Testis (tissue), 3 donors: ENCODE results near the gene HSD3B2. TPM values are rescaled to one million over a fixed set of nuclear protein-coding genes. Genes with fewer than 3 reads are reported as not detected.

Experiments
- DNase-seq: peaks from one replicate; pipeline ENCODE4 v3.0.0-alpha.2; 2019
- H3K27ac ChIP-seq, 2 donors: fragments of 200-600 bp; sonication (generic); one replicate each; pipeline ENCODE4 v1.5.1; 2019
- H3K27me3 ChIP-seq: fragments of 200-600 bp; sonication (generic); one replicate; pipeline ENCODE4 v1.5.1; 2019
- H3K36me3 ChIP-seq: fragments of 200-600 bp; sonication (generic); one replicate; pipeline ENCODE4 v1.5.1; 2017; ENCODE audit warnings: low read depth; ENCODE audit errors: missing control alignments
- H3K4me1 ChIP-seq: fragments of 200-600 bp; sonication (generic); one replicate; pipeline ENCODE4 v1.5.1; 2019
- H3K4me3 ChIP-seq, 2 donors: fragments of 200-600 bp; sonication (generic); one replicate each; pipeline ENCODE4 v1.5.1; 2017 to 2019
- H3K9me3 ChIP-seq: fragments of 200-600 bp; sonication (generic); one replicate; pipeline ENCODE4 v1.5.1; 2017
- CTCF ChIP-seq, 3 experiments: fragments of 450-650 bp in 2 of 3; fragments of 200-600 bp in 1 of 3; sonication (generic) in 1 of 3; IDR thresholded peaks; one replicate each; pipeline ENCODE4 v1.5.1; 2016 to 2019; ENCODE audit warnings: antibody characterized with exemption in 3 of 3, mild to moderate bottlenecking in 2 of 3, moderate library complexity in 1 of 3
- POLR2A ChIP-seq: fragments of 450-650 bp; IDR thresholded peaks from one replicate; pipeline ENCODE4 v1.6.1; 2017; ENCODE audit warnings: antibody characterized with exemption, mild to moderate bottlenecking, moderate library complexity
- WGBS, 2 donors: methylation state at CpG; one replicate each; pipeline ENCODE4 v1.1.5; 2018; 5-methylcytosine and 5-hydroxymethylcytosine counted together
- intact Hi-C: fragments of 100-400 bp; cut with DNase I; formaldehyde crosslinking; loops from one replicate; pipeline ENCODE4 v1.15.1; 2023; ENCODE audit warnings: low total_unique reads
- polyA plus RNA-seq: library from polyadenylated mRNA; stranded (reverse); fragments of 350-450 nt; fragmentation: Illumina TruSeq; extraction: RNeasy Lipid Tissue Mini Kit (QIAGEN cat#74804); gene quantifications from one replicate; pipeline ENCODE4 v1.2.3, GENCODE V29; 2014; ENCODE audit warnings: low read depth, low replicate concordance; ENCODE audit not compliant: insufficient read depth
- total RNA-seq, 2 donors: library from RNA; depleted of rRNA; stranded (reverse); fragments of >200 nt; gene quantifications; one replicate each; pipeline ENCODE4 v1.2.3, GENCODE V29; 2016

HSD3B2 gene
- total and polyA plus RNA-seq, 3 donors from 2014 or later: 0.19 to 3.1 (median 0.63) TPM

- no peaks in the 10 kb centered on the region for H3K9me3 ChIP-seq
- H3K4me3 ChIP-seq: no peak overlapping the region
- no peak for DNase-seq
- no peak overlapping the region for H3K27ac ChIP-seq
- 79 to 94% methylated on average over 5 of the region's 5 CpGs for WGBS, 2 donors
- no peaks in the 10 kb centered on the region for H3K27me3 ChIP-seq
- TF ChIP-seq CTCF (IDR thresholded peaks at IDR 0.05): no peak
- no peak for TF ChIP-seq POLR2A
- no peaks in the 10 kb centered on the region for H3K36me3 ChIP-seq
- H3K4me1 ChIP-seq: no peaks in the 10 kb centered on the region
- intact Hi-C loops: no loop called here
Measured at GRCh38 chr1:119471566-119471965, 56.6 kb downstream of the HSD3B2 start.

- Histone ChIP-seq H3K4me1 (no peaks in the 10 kb centered on the region), H3K4me3 (no peak overlapping the region), H3K27me3 (no peaks in the 10 kb centered on the region), H3K9me3 (no peaks in the 10 kb centered on the region), H3K27ac (no peak overlapping the region), H3K36me3 (no peaks in the 10 kb centered on the region)
- intact Hi-C loops: no loop called here
- 55 to 59% methylated on average over 5 of the region's 5 CpGs for WGBS, 2 donors
- no peak for DNase-seq
- TF ChIP-seq POLR2A: no peak
- TF ChIP-seq CTCF (IDR thresholded peaks at IDR 0.05): no peak
Measured at GRCh38 chr1:119472080-119472818, 57.3 kb downstream of the HSD3B2 start.

Other genes starting within 250 kb of the HSD3B2 start
- gene HAO2, start 46.4 kb upstream of the HSD3B2 start, total RNA-seq: not detected
- gene HAO2, start 46.4 kb upstream of the HSD3B2 start, polyA plus RNA-seq: not detected
- under 1 TPM in 1 of 2 donors, not detected in 1; 0.24 TPM for gene HSD3B1, start 92.1 kb downstream of the HSD3B2 start, total RNA-seq
- gene HSD3B1, start 92.1 kb downstream of the HSD3B2 start, polyA plus RNA-seq: not detected
- 10 to 100 TPM; 14.8 to 22.5 TPM for gene ZNF697, start 233.1 kb downstream of the HSD3B2 start, total RNA-seq
- 9.1 TPM for gene ZNF697, start 233.1 kb downstream of the HSD3B2 start, polyA plus RNA-seq